H54 (cell line): ENCODE measurements around the gene CTNNA2.

Experiments
- DNase-seq: peaks from one replicate; pipeline ENCODE4 v3.0.0; 2011; ENCODE audit warnings: low spot score, mixed read lengths; ENCODE audit not compliant: insufficient read length
- FAIRE-seq: peaks from 3 replicates; lab custom pipeline; 2011; peaks lifted over from hg19 to GRCh38; lab: Jason Lieb, UNC
- POLR2A ChIP-seq: IDR thresholded peaks from 2 replicates; pipeline ENCODE4 v1.6.1; 2011; ENCODE audit warnings: low read depth, mild to moderate bottlenecking, low read length

CTNNA2 gene

GRCh38 chr2:80573950-80574349 lies 1061.1 kb downstream of the CTNNA2 start:
- no peak for DNase-seq
- FAIRE-seq = no peak
- no peak for TF ChIP-seq POLR2A

- no peak for TF ChIP-seq POLR2A
- DNase-seq = no peak
- FAIRE-seq = no peak
Measured at GRCh38 chr2:80579756-80580155, 1066.9 kb downstream of the CTNNA2 start.

- no peak for FAIRE-seq
- TF ChIP-seq POLR2A = no peak
Measured at GRCh38 chr2:80591233-80591632, 1078.4 kb downstream of the CTNNA2 start.

DNA sequence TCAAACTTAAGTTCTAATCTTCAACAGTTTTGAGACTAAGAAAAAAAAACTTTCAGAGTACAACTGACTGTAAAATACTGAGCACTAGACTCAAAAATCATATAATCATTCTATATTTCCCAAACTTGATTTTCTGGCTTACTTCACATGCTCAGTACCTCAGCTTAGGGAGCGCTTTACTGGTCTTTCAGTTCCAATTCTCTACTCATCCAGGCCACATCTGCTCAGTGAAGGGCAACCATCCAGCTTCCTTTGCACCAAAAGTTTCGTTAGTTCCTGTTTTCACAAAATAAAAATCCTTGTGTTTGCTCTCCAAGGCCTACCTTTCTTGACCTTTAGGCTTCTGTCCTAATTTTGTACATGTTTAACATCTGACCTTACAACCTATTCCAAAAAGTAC lies 1079.3 kb downstream of the CTNNA2 start:
- TF ChIP-seq POLR2A = no peak
- DNase-seq (no peak), FAIRE-seq (no peak)

More at GRCh38 chr2:80591233-80591632, 1078.4 kb downstream of the CTNNA2 start:
- no peak for DNase-seq

DNA sequence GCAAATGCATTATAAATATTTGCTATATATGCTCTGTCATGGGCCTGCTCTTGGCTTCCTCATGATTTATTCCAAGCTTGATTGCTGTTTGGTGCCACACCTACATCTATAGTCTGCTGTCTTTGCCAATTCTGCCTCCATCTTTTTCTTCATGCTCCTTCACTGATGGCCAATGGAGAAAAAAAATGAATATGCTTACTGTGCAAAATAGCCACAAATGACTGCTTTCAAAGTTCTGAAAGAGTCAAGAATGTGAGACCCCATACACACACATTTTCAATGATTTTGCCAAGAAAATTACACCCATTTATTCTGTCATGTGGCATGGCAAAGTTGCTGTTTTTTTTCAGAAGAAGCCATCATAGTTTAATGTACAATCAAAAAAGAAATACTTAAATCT lies 1097.3 kb downstream of the CTNNA2 start:
- FAIRE-seq (no peak), DNase-seq (no peak)
- TF ChIP-seq POLR2A = no peak

DNA sequence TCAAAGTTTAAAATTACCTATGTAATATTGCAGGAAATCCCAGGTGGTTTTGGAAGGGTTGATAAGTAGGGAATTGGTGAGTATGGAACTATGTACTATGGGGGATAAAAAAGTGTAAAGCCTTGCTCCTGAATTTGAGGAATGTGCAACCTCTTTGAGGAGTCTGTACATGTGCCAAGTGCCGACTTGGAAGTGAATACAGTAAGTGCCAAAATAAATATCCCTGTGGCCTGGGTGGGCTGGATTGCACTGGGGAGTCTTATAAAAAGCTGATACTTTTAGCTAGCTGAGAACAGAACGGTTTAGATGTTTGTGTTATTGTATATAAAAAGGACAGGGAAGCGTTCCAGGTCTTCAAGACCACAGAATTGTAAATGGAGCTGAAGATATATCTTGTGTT lies 1108.8 kb downstream of the CTNNA2 start:
- DNase-seq (no peak), FAIRE-seq (no peak)
- no peak for TF ChIP-seq POLR2A

GRCh38 chr2:80624062-80624461 lies 1111.2 kb downstream of the CTNNA2 start:
- no peak for TF ChIP-seq POLR2A

DNA sequence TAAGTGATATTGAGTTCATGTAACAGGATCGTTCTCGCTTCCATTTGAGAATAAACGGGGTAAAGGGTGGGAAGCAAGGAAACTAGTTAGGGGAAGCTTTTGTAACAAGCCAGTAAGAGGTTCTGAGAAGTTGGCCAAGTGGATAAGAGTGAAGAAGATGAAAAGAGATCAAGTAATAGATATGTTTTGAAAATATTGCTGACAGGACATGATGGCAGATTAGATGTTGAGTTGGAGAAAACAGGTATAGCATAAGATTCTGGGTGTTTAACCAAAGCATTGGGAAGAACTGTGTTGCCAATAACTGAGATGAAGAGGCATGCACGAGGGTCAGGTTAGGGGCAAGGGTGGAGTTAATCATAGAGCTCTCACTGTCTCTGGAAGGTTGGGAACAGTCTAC lies 1121.7 kb downstream of the CTNNA2 start:
- TF ChIP-seq POLR2A = no peak
- DNase-seq = no peak
- FAIRE-seq = no peak

More at GRCh38 chr2:80624062-80624461, 1111.2 kb downstream of the CTNNA2 start:
- FAIRE-seq (no peak), DNase-seq (no peak)

GRCh38 chr2:80638783-80639182 lies 1125.9 kb downstream of the CTNNA2 start:
- no peak for DNase-seq
- no peak for TF ChIP-seq POLR2A
- no peak for FAIRE-seq

DNA sequence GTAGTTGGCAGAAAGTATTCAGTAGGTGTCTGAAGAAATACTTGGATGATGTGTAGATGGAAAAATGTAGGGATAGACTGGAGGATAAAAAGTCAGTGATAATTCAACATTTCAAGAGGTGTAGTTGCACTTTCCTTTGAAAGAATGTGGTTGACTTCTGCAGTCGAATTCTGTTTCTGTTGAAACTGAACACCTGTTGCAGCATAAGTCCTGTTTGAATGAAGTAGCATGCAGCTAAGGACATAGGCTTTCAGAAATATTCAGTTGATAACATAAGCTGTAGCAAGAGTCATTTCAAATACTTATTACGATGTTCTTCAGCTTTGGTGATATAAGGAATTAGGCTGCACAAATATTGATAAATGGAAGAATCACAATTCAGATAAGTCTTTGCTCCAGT lies 1129.6 kb downstream of the CTNNA2 start:
- TF ChIP-seq POLR2A = no peak
- no peak for DNase-seq
- no peak for FAIRE-seq

DNA sequence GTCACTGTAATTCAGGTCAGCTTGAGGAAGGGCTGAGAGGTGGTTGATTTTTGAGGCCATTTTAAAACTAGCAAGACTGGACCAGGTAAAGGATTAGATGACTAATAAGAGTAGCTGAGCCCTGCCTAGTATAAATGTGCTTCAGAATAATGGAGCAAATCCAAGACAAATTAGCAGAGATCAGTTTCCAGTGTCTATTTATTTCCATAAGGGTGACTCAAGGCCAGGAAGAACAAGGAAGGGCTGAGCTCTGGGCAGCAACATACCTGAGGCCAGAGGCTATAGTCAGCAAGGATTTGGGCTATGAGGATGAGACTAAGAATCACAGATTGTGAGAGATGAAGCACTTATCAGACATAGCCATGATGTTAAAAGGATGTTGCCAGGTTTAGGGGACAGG lies 1130.7 kb downstream of the CTNNA2 start:
- FAIRE-seq = no peak

DNA sequence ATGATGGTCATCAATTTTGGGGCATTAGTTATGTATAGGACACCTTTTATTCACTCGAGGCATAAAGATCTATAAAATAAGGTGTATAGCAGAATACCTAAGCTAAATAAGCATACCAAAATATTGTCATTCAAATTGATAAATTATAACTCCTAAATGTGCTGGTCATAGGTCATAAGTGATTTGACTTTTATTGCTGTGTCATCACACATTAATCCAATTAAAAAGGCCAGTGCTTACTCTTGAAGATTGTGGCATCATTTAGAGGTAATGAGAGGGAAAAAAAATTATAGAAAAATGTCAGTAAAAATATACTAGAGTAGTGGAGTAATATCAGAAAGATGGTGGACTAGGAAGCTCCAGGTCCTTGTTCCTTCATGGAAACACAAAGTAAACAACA lies 1138.6 kb downstream of the CTNNA2 start:
- FAIRE-seq (no peak), DNase-seq (no peak)
- TF ChIP-seq POLR2A = no peak

More for the DNA sequence above, 1130.7 kb downstream of the CTNNA2 start:
- TF ChIP-seq POLR2A = no peak
- no peak for DNase-seq

GRCh38 chr2:80655265-80655664 lies 1142.4 kb downstream of the CTNNA2 start:
- DNase-seq (no peak), FAIRE-seq (no peak)
- TF ChIP-seq POLR2A = no peak

DNA sequence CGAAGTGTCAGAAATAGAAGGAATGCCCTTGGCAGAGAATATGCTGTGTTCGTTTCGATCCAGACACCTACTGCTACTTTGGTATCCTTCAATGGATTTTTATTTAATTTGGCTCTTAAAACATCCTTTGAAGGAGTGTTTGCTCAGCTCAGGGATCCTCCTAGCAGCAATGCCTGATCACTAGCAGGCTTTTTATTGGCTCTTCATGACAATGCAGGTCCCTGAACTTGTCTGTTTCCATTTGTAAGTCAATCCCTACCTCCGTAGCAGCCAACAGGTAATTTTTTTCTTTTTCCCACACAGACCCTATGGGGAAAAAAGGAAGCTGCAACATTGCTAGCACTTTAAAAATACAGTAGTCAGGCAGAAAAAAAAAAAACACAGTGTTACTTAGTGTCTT lies 1157.9 kb downstream of the CTNNA2 start:
- no peak for TF ChIP-seq POLR2A
- DNase-seq (no peak), FAIRE-seq (no peak)

- no peak for FAIRE-seq
- DNase-seq = no peak
- TF ChIP-seq POLR2A = no peak
Measured at GRCh38 chr2:80687524-80687923, 1174.7 kb downstream of the CTNNA2 start.

DNA sequence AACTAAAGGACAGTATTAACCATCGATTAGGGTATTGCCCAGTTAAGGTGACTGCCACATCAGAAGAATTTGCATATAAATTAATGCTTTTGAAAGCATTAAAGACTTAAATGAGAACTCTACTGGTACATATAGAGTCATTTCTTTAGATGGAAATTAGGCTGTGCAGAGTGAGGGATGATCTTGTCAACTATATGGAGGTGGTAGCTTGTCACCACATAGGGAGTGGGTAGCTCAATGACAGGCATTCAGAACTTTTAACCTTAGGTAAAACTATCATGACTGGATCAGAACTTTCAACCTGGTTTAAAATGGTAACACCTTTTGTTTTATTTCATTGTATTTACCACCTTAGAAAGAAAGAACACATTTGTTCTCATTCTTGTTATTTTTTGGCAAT lies 1176.3 kb downstream of the CTNNA2 start:
- no peak for TF ChIP-seq POLR2A
- FAIRE-seq (no peak), DNase-seq (no peak)
